ENCODE results near the gene DPM1.

- no peak for TF ChIP-seq CTCF (IDR thresholded peaks at IDR 0.05)
- TF ChIP-seq ZFX (IDR thresholded peaks at IDR 0.05; ENCODE audit: borderline replicate concordance) = no peak
Observed at GRCh38 chr20:50918403-50918802, 39.9 kb downstream of the DPM1 start.
